Endothelial cell (in vitro differentiated cells): ENCODE results near the gene ATP2A2. TPM values are rescaled to one million over a fixed set of nuclear protein-coding genes. Genes with fewer than 3 reads are reported as not detected.
A peak's percentile ranks its signal among the peaks of the same experiment; 100 is the strongest.

ENCODE experiments used
- DNase-seq: peaks from one replicate; pipeline ENCODE4 v3.0.0; 2021; ENCODE audit warnings: low spot score
- H3K27ac Mint-ChIP-seq: one replicate; pipeline ENCODE4 v1.8.0; 2021; ENCODE audit warnings: mixed read lengths, inconsistent platforms; ENCODE audit not compliant: unreplicated experiment
- H3K27me3 Mint-ChIP-seq: one replicate; pipeline ENCODE4 v1.8.0; 2021; ENCODE audit warnings: mild to moderate bottlenecking, moderate library complexity, mixed read lengths, inconsistent platforms; ENCODE audit not compliant: unreplicated experiment
- H3K36me3 Mint-ChIP-seq: one replicate; pipeline ENCODE4 v1.8.0; 2021; ENCODE audit warnings: mild to moderate bottlenecking, low read depth, mixed read lengths, inconsistent platforms; ENCODE audit not compliant: unreplicated experiment
- H3K4me1 Mint-ChIP-seq: one replicate; pipeline ENCODE4 v1.8.0; 2021; ENCODE audit warnings: mild to moderate bottlenecking, mixed read lengths, inconsistent platforms; ENCODE audit not compliant: unreplicated experiment
- H3K4me3 Mint-ChIP-seq: one replicate; pipeline ENCODE4 v1.8.0; 2021; ENCODE audit warnings: mild to moderate bottlenecking, mixed read lengths, inconsistent platforms; ENCODE audit not compliant: unreplicated experiment
- H3K9me3 Mint-ChIP-seq: one replicate; pipeline ENCODE4 v1.8.0; 2021; ENCODE audit warnings: mixed read lengths, inconsistent platforms; ENCODE audit not compliant: unreplicated experiment
- total RNA-seq: library from RNA; stranded (reverse); fragmentation: NEBNext Ultra II Directional; extraction: Animal tissue kit (Norgen Biotek cat#: 25700); gene quantifications from one replicate; pipeline ENCODE4 v1.2.1, GENCODE V29; 2021; ENCODE audit not compliant: unreplicated experiment
- TF ChIP-seq, protein P1 (sequence below): fragments of 200-600 bp; sonication (generic); IDR thresholded peaks from one replicate; pipeline ENCODE4 v1.5.0; 2021; ENCODE audit warnings: antibody characterized with exemption; ENCODE audit not compliant: unreplicated experiment

Gene ATP2A2
- total RNA-seq, 1 donor from 2014 or later = 178 TPM

DNA sequence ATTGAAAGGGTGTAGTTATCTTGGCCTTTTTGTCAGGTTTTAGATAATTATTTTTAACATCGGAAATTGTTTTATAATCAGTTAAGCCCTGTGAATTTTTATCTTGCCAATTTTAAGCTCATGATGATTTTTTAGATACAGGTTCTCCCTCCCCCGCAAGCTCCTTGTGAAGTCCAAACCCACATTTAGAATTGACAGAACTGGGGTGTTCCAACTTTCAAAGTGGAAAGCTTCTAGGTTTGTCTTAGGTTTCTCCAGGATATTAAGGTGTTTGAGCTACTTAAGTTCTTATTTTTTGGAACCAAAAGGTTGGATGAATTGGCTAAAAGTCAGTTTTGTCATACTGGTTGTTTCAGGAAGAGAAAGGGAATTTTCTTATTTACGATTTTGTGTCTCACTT lies 49.1 kb downstream of the ATP2A2 start:
- Mint-ChIP-seq H3K27ac (peak overlapping the region; percentile 70), H3K9me3 (no peaks in the 10 kb centered on the region), H3K4me3 (no peak overlapping the region), H3K4me1 (peaks cover 23% of the 10 kb centered on the region), H3K27me3 (no peaks in the 10 kb centered on the region), H3K36me3 (peaks cover 42% of the 10 kb centered on the region)
- DNase-seq = no peak
- TF ChIP-seq, protein P1, sequence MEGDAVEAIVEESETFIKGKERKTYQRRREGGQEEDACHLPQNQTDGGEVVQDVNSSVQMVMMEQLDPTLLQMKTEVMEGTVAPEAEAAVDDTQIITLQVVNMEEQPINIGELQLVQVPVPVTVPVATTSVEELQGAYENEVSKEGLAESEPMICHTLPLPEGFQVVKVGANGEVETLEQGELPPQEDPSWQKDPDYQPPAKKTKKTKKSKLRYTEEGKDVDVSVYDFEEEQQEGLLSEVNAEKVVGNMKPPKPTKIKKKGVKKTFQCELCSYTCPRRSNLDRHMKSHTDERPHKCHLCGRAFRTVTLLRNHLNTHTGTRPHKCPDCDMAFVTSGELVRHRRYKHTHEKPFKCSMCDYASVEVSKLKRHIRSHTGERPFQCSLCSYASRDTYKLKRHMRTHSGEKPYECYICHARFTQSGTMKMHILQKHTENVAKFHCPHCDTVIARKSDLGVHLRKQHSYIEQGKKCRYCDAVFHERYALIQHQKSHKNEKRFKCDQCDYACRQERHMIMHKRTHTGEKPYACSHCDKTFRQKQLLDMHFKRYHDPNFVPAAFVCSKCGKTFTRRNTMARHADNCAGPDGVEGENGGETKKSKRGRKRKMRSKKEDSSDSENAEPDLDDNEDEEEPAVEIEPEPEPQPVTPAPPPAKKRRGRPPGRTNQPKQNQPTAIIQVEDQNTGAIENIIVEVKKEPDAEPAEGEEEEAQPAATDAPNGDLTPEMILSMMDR = no peak

DNA sequence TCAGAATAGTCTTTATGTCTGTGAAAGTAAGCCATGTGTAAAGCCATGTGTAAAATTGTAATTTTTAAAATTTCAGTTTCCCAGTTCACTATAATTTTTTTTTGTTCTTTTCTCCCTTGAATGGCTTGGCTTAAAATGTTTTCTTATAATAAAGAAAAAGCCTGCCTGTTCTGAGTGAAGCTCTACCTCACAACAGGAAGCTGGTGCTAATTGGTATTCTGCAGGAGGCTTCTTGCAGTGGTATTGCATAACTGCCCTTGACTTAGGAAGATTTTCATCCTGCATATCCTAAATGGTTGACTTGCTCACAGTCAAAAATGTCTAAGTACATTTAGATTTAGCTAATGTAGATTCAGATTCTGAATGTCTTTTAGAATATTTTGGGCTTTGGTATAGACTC lies 49.5 kb downstream of the ATP2A2 start:
- Mint-ChIP-seq H3K27ac (no peak overlapping the region), H3K4me1 (peaks cover 23% of the 10 kb centered on the region), H3K4me3 (no peak overlapping the region), H3K36me3 (peaks cover 45% of the 10 kb centered on the region), H3K27me3 (no peaks in the 10 kb centered on the region), H3K9me3 (no peaks in the 10 kb centered on the region)
- TF ChIP-seq, protein P1 = no peak
- no peak for DNase-seq

DNA sequence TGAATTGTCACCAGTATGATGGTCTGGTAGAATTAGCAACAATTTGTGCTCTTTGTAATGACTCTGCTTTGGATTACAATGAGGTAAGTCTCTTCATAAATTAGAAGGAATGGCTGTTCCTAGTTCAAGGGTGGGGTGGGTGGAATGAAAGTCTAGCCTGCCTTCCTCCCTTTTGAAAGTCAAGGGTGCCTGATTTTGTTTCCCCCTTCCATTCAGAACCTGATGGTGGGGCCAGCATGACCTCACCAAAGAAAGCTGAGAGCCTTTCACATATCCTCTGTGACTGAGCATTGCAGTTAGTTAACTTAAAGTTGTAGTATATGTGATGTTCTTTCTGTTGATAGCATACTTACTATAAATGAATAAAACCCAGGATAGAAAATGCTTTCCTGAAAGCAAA lies 52.2 kb downstream of the ATP2A2 start:
- H3K4me3 Mint-ChIP-seq = no peak overlapping the region
- peaks cover 23% of the 10 kb centered on the region for H3K4me1 Mint-ChIP-seq
- TF ChIP-seq, protein P1 = no peak
- DNase-seq = no peak
- no peak overlapping the region for H3K27ac Mint-ChIP-seq
- H3K36me3 Mint-ChIP-seq = peaks cover 50% of the 10 kb centered on the region
- no peaks in the 10 kb centered on the region for H3K27me3 Mint-ChIP-seq
- no peaks in the 10 kb centered on the region for H3K9me3 Mint-ChIP-seq

DNA sequence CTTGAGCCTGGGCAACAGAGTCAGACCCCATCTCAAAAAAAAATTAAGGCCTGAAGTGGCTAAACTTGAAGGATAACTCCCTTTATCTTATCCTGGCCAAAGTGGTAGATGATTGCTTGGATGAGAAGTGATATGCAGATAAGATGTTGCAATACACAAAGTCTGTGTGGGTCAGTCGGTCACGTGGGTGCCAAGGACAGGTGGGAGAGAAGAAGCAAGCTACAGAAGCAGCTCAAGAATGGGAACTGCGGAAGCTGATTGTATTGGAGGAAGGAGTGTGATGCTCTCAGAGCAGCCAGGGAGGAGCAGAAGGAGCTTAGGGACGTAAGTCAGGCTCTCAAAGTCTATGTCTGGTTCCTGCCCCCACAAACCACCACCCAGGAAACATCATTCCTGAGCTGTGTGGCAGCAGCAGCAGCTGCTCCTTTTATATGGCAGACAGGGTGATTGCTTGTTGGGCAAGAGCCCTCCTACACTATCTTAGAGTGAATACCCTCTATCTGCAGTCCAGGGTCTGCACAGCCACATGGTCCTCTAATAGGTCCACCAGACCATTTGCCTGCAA lies 54.5 kb downstream of the ATP2A2 start:
- Mint-ChIP-seq H3K4me3 (peak overlapping the region; percentile 7), H3K27me3 (peaks cover 1% of the 10 kb centered on the region), H3K9me3 (no peaks in the 10 kb centered on the region), H3K27ac (no peak overlapping the region), H3K36me3 (peaks cover 62% of the 10 kb centered on the region), H3K4me1 (peaks cover 18% of the 10 kb centered on the region)
- TF ChIP-seq, protein P1 = no peak
- no peak for DNase-seq

DNA sequence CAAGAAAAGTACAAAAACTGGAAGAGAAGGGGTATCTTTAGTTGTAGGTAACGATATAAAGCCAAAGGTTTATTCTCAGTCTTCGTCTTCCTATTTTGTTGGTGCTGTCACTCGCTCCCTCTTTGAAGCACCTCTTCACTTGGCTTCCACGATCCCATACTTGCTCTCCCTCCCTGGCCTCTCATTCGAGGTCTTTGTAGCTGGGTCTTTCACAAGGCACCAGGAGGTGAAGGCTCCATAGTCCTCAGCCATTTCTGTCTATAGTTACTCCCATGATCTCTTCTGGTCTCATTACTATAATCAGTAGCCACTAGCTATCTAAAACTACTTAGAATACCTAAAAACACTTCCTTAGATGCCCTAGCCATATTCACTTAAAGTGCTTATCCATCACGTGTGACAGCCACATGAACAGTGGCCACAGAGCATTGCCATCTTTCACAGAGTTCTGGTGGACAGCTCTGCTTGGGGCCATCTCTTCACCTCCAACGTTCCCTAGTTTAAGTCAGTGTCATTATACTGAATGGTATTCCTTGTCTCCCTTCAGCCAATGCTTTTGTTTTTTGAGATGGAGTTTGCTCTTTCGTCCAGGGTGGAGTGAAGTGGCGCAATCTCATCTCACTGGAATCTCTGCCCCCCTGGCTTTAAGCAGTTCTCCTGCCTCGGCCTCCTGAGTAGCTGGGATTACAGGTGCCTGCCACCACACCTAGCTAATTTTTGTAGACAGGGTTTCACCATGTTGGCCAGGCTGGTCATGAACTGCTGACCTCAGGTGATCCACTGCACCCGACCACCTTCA lies 57.1 kb downstream of the ATP2A2 start:
- H3K4me1 Mint-ChIP-seq = peaks cover 12% of the 10 kb centered on the region
- H3K36me3 Mint-ChIP-seq = peaks cover 74% of the 10 kb centered on the region
- DNase-seq = no peak
- no peak overlapping the region for H3K27ac Mint-ChIP-seq
- no peaks in the 10 kb centered on the region for H3K9me3 Mint-ChIP-seq
- H3K4me3 Mint-ChIP-seq = no peak overlapping the region
- peaks cover 5% of the 10 kb centered on the region for H3K27me3 Mint-ChIP-seq
- TF ChIP-seq, protein P1 = no peak
